HCT116 (cell line): ENCODE results near the gene RBBP9. TPM values are rescaled to one million over a fixed set of nuclear protein-coding genes. Genes with fewer than 3 reads are reported as not detected.

Experiments
- ATAC-seq: fragments of 200-7000 bp; cut with Tn5 transposase; 2 replicates; pipeline ENCODE4 v1.9.1; 2020; ENCODE audit warnings: mild to moderate bottlenecking, moderate library complexity
- BruUV-seq: library from RNA; stranded (reverse); fragments of 400-500 nt; replicated peaks from 2 replicates; lab custom pipeline; 2021; lab: Mats Ljungman, UMichigan
- CTCF ChIA-PET: fragments of 300-600 bp; sonication (Branson Sonifier 250); formaldehyde crosslinking; loops from one replicate; lab custom pipeline; 2021; ENCODE audit warnings: antibody characterized with exemption; lab: Charles Lee
- POLR2A ChIA-PET: fragments of 300-600, 350-600 bp; sonication (Branson Sonifier 250); formaldehyde crosslinking; loops from one replicate; lab custom pipeline; 2021; ENCODE audit warnings: antibody characterized with exemption; lab: Charles Lee
- RAD21 ChIA-PET, 2 experiments: fragments of 300-600 bp; sonication (Branson Sonifier 250); formaldehyde crosslinking; loops; one replicate each; lab custom pipeline; 2023; ENCODE audit warnings: low total read pairs in 2 of 2; ENCODE audit not compliant: uncharacterized antibody in 2 of 2, unreplicated experiment in 2 of 2, low non-redundant PET in 1 of 2; lab: Charles Lee
- DNase-seq: peaks from one replicate; pipeline ENCODE4 v3.0.0-alpha.2; 2010; ENCODE audit warnings: low read depth, low spot score
- H2AFZ ChIP-seq: fragments of 200-600 bp; shearing (Covaris generic), sonication (generic); 2 replicates; pipeline ENCODE4 v1.6.1; 2017; ENCODE audit warnings: low read depth, mixed run types, mixed read lengths, antibody characterized with exemption, low read length; ENCODE audit not compliant: poor library complexity, severe bottlenecking
- H3K27ac ChIP-seq: 2 replicates; pipeline ENCODE4 v1.5.1; 2012; ENCODE audit warnings: low read depth, low read length
- H3K27me3 ChIP-seq: fragments of 200-600 bp; sonication (generic); 2 replicates; pipeline ENCODE4 v1.6.1; 2016; ENCODE audit warnings: mixed run types, low read length, mixed read lengths; ENCODE audit not compliant: insufficient read depth
- H3K36me3 ChIP-seq, 2 experiments: fragments of 200-500 bp in 1 of 2; fragments of 200-600 bp in 1 of 2; sonication (Bioruptor generic) in 1 of 2; sonication (generic) in 1 of 2; 2 replicates each; pipeline versions ENCODE4 v1.5.1 to v1.6.1; 2014 to 2016; ENCODE audit warnings: low read length in 2 of 2, inconsistent platforms in 1 of 2, mixed read lengths in 1 of 2, mixed run types in 1 of 2; ENCODE audit not compliant: insufficient read depth in 2 of 2, control insufficient read depth in 1 of 2
- H3K4me1 ChIP-seq, 2 experiments: fragments of 200-600 bp in 1 of 2; sonication (generic) in 1 of 2; 2 replicates each; pipeline versions ENCODE4 v1.5.1 to v1.6.1; 2012 to 2017; ENCODE audit warnings: low read length in 2 of 2, inconsistent platforms in 1 of 2, mild to moderate bottlenecking in 1 of 2, mixed read lengths in 1 of 2, mixed run types in 1 of 2, moderate library complexity in 1 of 2; ENCODE audit not compliant: insufficient read depth in 2 of 2, control insufficient read depth in 1 of 2
- H3K4me2 ChIP-seq: fragments of 200-600 bp; sonication (generic); 2 replicates; pipeline ENCODE4 v1.6.1; 2017; ENCODE audit warnings: mixed run types, low read length, mixed read lengths
- H3K4me3 ChIP-seq, 2 experiments: fragments of 200-600 bp in 1 of 2; sonication (generic) in 1 of 2; replicated peaks in 1 of 2; 2 replicates each; pipeline ENCODE4 v1.5.1; 2011 to 2016; ENCODE audit warnings: low read length in 2 of 2, control low read depth in 1 of 2, low read depth in 1 of 2, mild to moderate bottlenecking in 1 of 2, mixed read lengths in 1 of 2, mixed run types in 1 of 2
- H3K79me2 ChIP-seq: fragments of 200-600 bp; sonication (generic); 2 replicates; pipeline ENCODE4 v1.6.1; 2017; ENCODE audit warnings: mild to moderate bottlenecking, mixed run types, low read length, moderate library complexity, mixed read lengths; ENCODE audit not compliant: insufficient read depth
- H3K9ac ChIP-seq: fragments of 200-600 bp; sonication (generic); 2 replicates; pipeline ENCODE4 v1.6.1; 2016; ENCODE audit warnings: low read length, mixed read lengths
- H3K9me2 ChIP-seq: fragments of 200-600 bp; sonication (generic), shearing (Covaris generic); 2 replicates; pipeline ENCODE4 v1.6.1; 2017; ENCODE audit warnings: mixed run types, mild to moderate bottlenecking, moderate library complexity; ENCODE audit not compliant: insufficient read depth
- H3K9me3 ChIP-seq, 2 experiments: fragments of 200-500 bp in 1 of 2; fragments of 200-600 bp in 1 of 2; sonication (Bioruptor generic) in 1 of 2; sonication (generic) in 1 of 2; 2 replicates each; pipeline ENCODE4 v1.6.1; 2014 to 2017; ENCODE audit warnings: low read length in 2 of 2, mixed read lengths in 2 of 2, inconsistent platforms in 1 of 2, low read depth in 1 of 2, mild to moderate bottlenecking in 1 of 2, mixed run types in 1 of 2, moderate library complexity in 1 of 2; ENCODE audit not compliant: control insufficient read depth in 1 of 2, insufficient read depth in 1 of 2
- H4K20me1 ChIP-seq: fragments of 200-600 bp; sonication (generic), shearing (Covaris generic); 2 replicates; pipeline ENCODE4 v1.6.1; 2017; ENCODE audit warnings: mixed run types, mild to moderate bottlenecking, moderate library complexity; ENCODE audit not compliant: insufficient read depth
- CEBPB ChIP-seq: IDR thresholded peaks from 2 replicates; pipeline ENCODE4 v1.6.1; 2012; ENCODE audit warnings: low read depth
- EZH2 ChIP-seq: fragments of 200-600 bp; sonication (generic); IDR thresholded peaks from 2 replicates; pipeline ENCODE4 v1.6.1; 2017; ENCODE audit warnings: antibody characterized with exemption, mixed run types
- JUND ChIP-seq: IDR thresholded peaks from 2 replicates; pipeline ENCODE4 v1.6.1; 2012
- POLR2A ChIP-seq: IDR thresholded peaks from 2 replicates; pipeline ENCODE4 v1.7.0; 2011; ENCODE audit warnings: borderline replicate concordance; ENCODE audit not compliant: insufficient read depth, insufficient read length; ENCODE audit errors: extremely low read depth
- REST ChIP-seq: IDR thresholded peaks from 2 replicates; pipeline ENCODE4 v1.6.1; 2012; ENCODE audit warnings: low read depth
- YY1 ChIP-seq: IDR thresholded peaks from 2 replicates; pipeline ENCODE4 v1.6.1; 2011; ENCODE audit warnings: low read length, low read depth, moderate library complexity, mild to moderate bottlenecking; ENCODE audit not compliant: insufficient replicate concordance; ENCODE audit errors: extremely low read depth
- ZNF274 ChIP-seq: fragments of 200-500 bp; sonication (Bioruptor generic); IDR thresholded peaks from 2 replicates; pipeline ENCODE4 v1.6.1; 2014; ENCODE audit warnings: mild to moderate bottlenecking, low read depth, low read length, inconsistent platforms
- intact Hi-C: fragments of 100-400 bp; cut with micrococcal nuclease; formaldehyde crosslinking; loops from 2 replicates; pipeline ENCODE4 v1.10.0; 2022
- total RNA-seq: library from RNA; stranded (reverse); gene quantifications from one replicate; pipeline ENCODE4 v1.2.1, GENCODE V29; 2021; ENCODE audit not compliant: unreplicated experiment

RBBP9 gene
- total RNA-seq, 1 experiment from 2014 or later, result 10.3 TPM

DNA sequence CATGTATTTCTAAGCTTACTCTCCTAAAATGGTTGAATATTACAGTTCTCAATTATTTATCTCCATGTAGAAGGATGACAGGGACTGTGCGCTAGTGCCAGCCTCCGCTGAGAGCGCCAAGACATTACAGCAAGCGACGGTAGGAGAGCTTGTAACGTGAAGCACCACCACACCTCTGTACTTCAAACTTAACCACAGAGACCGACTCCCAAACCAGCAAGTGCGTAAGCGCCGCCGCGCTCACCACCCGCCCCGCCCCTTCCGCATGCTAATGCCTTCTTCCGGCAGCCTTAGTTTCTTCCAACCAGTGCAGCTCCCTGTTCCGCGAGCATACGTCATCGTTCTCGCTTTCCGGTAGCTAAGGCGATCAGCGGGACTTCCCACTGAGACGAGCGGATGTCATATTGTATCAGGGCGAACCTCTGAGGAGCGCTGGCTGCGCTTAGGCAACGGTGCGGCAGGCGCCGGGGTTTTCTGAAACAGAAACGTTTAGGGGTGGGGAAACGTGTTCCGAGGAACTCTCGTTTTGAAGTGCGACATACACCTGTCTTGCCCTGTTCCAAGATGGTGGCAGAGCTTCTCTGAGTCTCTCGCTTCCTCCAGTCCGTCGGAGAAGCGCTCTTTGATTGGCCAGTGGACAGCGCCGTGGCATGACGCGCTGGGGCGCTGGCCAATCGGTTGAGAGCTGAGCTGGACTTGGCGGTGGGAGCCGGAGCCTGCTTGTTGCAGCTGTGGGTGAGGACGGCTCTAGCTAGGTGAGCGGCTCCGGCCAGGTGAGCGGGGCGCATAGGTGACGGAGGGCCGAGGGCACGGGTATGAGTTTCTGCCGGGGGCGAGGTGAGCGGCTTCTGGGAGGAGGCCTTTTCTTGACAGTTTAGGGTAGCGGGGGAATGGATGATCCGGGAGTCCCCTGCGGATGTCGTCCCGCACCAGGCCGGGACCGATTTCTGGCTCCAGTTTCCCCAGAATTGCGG, 10.5 kb upstream of the RBBP9 start, which contains the start of gene SEC23B (continued):
- no peak for TF ChIP-seq REST
- TF ChIP-seq, all 23 proteins: peak for 11

DNA sequence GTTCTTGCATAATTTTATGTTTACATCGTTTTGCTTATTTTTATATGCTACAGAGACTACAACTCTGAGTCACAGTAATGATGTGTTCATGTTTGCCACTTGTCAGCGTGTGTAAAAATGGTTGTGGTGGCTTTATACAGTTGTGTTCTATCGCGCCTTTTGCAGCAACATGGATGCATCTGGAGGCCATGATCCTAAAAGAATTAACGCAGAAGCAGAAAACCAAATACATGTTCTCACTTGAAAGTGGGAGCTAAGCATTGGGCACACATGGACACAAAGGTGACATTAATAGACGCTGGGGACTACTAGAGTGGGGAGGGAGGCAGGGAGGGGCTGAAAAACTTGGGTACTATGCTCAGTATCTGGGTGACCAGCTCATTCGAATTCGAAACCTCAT, 9.7 kb upstream of the RBBP9 start:
- intact Hi-C loops, result loop anchor here (1.0 to 5.0 kb wide), 3 partner anchors 39 to 81 kb away; partner anchors contain the start of genes DTD1, DZANK1, POLR3F and SMIM26
- ATAC-seq, result no peak
- no peaks in the 10 kb centered on the region for H3K9me3 ChIP-seq
- peaks cover 15 to 16% of the 10 kb centered on the region in 2 experiments for H3K36me3 ChIP-seq
- H3K27me3 ChIP-seq, result no peaks in the 10 kb centered on the region
- peak overlapping the region; percentile 93 for H3K9ac ChIP-seq
- H3K9me2 ChIP-seq, result no peaks in the 10 kb centered on the region
- POLR2A ChIA-PET, result interaction anchor here (1.0 to 4.0 kb wide), 12 partner anchors 9 to 219 kb away, joined by 3 to 43 read pairs (median 6); partner anchors contain the start of genes DZANK1, POLR3F, RBBP9 and SMIM26
- DNase-seq, result no peak
- CTCF ChIA-PET, result interaction anchor here (0.6 to 1.6 kb wide), 4 partner anchors 10 to 780 kb away, joined by 3 to 6 read pairs (median 3); partner anchors contain the start of genes DZANK1, POLR3F and RBBP9
- TF ChIP-seq YY1, result no peak
- TF ChIP-seq ZNF274, result no peak
- TF ChIP-seq CEBPB, result no peak
- TF ChIP-seq JUND, result 0 out of 2 replicates have a peak, but pooled peaks have one; percentile 2
- no peak for TF ChIP-seq POLR2A
- TF ChIP-seq EZH2, result no peak
- no peak overlapping the region for H2AFZ ChIP-seq
- peak overlapping the region; percentile 75; the same call in 1 of the 2 replicates for H3K27ac ChIP-seq
- TSS peak; percentile 97 for BruUV-seq
- RAD21 ChIA-PET, result interaction anchor here in 1 of 2 experiments (1.0 kb wide), 1 partner anchor 10 kb away, joined by 3 read pairs; the partner anchor contains the start of gene RBBP9
- H4K20me1 ChIP-seq, result no peaks in the 10 kb centered on the region
- peak overlapping the region; percentile 93 for H3K4me2 ChIP-seq
- H3K4me3 ChIP-seq, result peak overlapping the region; percentile 71 to 90
- peaks cover 38% of the 10 kb centered on the region for H3K79me2 ChIP-seq
- H3K4me1 ChIP-seq, result peaks cover 5 to 17% of the 10 kb centered on the region in 2 experiments; a peak in 3 of 4 replicates
